ENCODE measurements around the gene PRR36.

GRCh38 chr19:7863971-7864689, 10.1 kb downstream of the PRR36 start:
- no peak for TF ChIP-seq CTCF (IDR thresholded peaks at IDR 0.05)
- TF ChIP-seq POLR2A (IDR thresholded peaks at IDR 0.05): no peak
- TF ChIP-seq EP300 (IDR thresholded peaks at IDR 0.05): no peak

Data from tibial nerve (tissue), 4 donors.